ENCODE measurements around the gene IFIT3. TPM values are rescaled to one million over a fixed set of nuclear protein-coding genes. Genes with fewer than 3 reads are reported as not detected.
A peak's percentile ranks its signal among the peaks of the same experiment; 100 is the strongest.

The IFIT3 gene
- total and polyA plus RNA-seq, 9 donors = 6.5 to 13.3 (median 9.7) TPM

DNA sequence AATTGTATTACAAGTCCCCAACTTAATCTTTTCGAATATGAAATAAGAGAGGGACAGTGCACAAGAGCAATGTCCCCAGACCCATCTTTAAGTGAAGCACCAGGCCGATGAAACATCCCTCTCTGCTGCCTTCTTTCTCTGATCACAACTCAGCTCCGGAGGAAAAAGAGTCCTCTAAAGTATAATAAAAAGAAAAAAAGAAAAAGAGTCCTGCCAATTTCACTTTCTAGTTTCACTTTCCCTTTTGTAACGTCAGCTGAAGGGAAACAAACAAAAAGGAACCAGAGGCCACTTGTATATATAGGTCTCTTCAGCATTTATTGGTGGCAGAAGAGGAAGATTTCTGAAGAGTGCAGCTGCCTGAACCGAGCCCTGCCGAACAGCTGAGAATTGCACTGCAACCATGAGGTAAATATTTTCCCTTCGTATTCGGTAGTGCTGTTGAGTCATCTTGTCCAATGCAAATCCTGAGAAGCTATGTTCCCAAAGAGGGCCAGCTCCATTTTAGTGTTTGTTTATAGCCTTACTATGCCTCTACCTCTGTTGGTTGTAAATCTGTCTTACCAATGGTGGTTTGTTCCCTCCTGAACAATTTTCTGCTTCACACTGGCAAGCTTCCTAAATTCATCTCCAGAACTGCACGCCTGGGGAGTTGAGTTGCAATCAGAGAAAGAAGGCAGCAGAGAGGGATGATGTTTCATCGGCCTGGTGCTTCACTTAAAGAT, 25.9 kb upstream of the IFIT3 start, which contains the start of gene IFIT2:
Gene IFIT2 (plus strand): TSS at position 326 of the 725 bp plus-strand sequence. CDS start 78 bp downstream, at position 404.
- Histone ChIP-seq H3K4me3 (ENCODE audit: low read length) (peak within 1 kb of the TSS; percentile 42), H3K27me3 (ENCODE audit: control insufficient read depth, insufficient read depth, low read length) (no peaks in the 10 kb centered on the region), H3K36me3 (ENCODE audit: control insufficient read depth, insufficient read depth, low read length) (peaks cover 11% of the 10 kb centered on the region), H3K9me3 (replicated peaks; ENCODE audit: control insufficient read depth, low read depth, low read length) (peaks cover 2% of the 10 kb centered on the region), H3K27ac (ENCODE audit: low read length) (peak within 1 kb of the TSS; percentile 99), H3K4me1 (ENCODE audit: control insufficient read depth, insufficient read depth, low read length) (peaks cover 31% of the 10 kb centered on the region)
- peak; percentile 94 for DNase-seq
- no CpG with 5 or more reads among the region's 10 CpGs for WGBS (ENCODE audit: insufficient coverage)

DNA sequence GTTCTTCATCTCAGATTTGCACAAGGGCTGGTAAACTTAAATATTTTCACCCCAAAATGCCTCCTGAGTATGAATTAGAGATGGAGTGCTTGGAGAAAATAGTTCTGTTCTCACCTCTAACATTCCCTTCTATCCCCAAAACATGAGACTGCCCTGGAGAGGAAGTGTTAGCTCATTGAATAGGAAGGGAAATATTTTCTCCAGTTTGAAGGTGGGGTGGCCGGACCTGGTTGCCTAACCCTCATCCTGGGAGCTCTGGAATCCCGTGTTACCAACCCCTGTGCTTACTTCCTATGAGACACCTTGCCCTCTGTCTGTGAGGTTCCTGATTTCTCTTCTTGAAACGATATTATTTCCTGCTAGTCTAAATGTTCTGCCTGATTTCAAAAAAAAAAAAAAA, 25.2 kb upstream of the IFIT3 start:
- Histone ChIP-seq H3K4me1 (ENCODE audit: control insufficient read depth, insufficient read depth, low read length) (peaks cover 27% of the 10 kb centered on the region), H3K9me3 (replicated peaks; ENCODE audit: control insufficient read depth, low read depth, low read length) (peaks cover 2% of the 10 kb centered on the region), H3K36me3 (ENCODE audit: control insufficient read depth, insufficient read depth, low read length) (peaks cover 16% of the 10 kb centered on the region), H3K27me3 (ENCODE audit: control insufficient read depth, insufficient read depth, low read length) (no peaks in the 10 kb centered on the region), H3K4me3 (ENCODE audit: low read length) (peak overlapping the region; percentile 42), H3K27ac (ENCODE audit: low read length) (peak overlapping the region; percentile 99)
- 20% methylated on average over 1 of the region's 3 CpGs for WGBS (ENCODE audit: insufficient coverage)
- no peak for DNase-seq

DNA sequence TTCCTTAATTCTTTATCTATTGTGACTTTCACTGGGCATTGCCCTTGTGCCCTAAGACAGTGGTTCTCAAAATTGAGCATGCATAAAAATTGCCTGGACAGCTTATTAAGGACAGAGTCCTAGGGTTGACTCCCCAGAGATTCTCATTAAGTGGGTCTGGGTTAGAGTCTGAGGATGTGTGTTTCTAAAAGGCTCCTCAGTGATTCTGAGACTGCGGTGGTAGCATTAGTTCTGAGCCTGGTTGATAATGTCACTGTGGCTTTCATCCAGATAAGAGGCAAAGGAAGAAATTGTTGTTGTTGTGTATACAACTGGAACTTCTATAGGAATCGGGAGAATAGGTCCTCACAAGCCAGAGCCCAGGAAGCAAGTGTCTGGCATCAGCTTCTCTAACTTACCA, 24.6 kb upstream of the IFIT3 start:
- Histone ChIP-seq H3K4me3 (ENCODE audit: low read length) (peak overlapping the region; percentile 42), H3K9me3 (replicated peaks; ENCODE audit: control insufficient read depth, low read depth, low read length) (peaks cover 2% of the 10 kb centered on the region), H3K27me3 (ENCODE audit: control insufficient read depth, insufficient read depth, low read length) (no peaks in the 10 kb centered on the region), H3K4me1 (ENCODE audit: control insufficient read depth, insufficient read depth, low read length) (peaks cover 26% of the 10 kb centered on the region), H3K36me3 (ENCODE audit: control insufficient read depth, insufficient read depth, low read length) (peaks cover 19% of the 10 kb centered on the region), H3K27ac (ENCODE audit: low read length) (peak overlapping the region; percentile 99)
- 80% methylated on average over 1 of the region's 2 CpGs for WGBS (ENCODE audit: insufficient coverage)
- DNase-seq = no peak

DNA sequence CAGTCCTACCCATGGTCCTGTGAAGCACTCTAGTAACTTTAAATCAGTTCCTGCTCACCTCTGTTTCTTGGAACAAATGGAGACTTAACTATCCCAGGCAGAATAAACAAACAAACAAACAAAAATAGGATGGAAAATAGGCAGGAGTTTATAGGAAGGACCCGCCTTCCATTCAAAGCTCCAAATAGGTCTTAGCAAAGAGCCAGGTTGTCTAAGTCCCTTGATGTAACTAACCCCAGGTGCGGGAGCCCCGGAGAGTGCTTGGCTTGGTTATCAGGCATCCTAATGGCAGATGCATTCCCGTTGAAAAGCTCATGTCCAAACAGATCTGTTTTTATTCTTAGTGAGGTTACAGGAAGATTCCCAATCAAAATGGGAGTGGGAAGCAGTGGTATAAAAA, 23.8 kb upstream of the IFIT3 start:
- 50% methylated on average over 3 of the region's 4 CpGs for WGBS (ENCODE audit: insufficient coverage)
- Histone ChIP-seq H3K9me3 (replicated peaks; ENCODE audit: control insufficient read depth, low read depth, low read length) (peaks cover 2% of the 10 kb centered on the region), H3K36me3 (ENCODE audit: control insufficient read depth, insufficient read depth, low read length) (peaks cover 22% of the 10 kb centered on the region), H3K27ac (ENCODE audit: low read length) (peak overlapping the region; percentile 99), H3K27me3 (ENCODE audit: control insufficient read depth, insufficient read depth, low read length) (no peaks in the 10 kb centered on the region), H3K4me1 (ENCODE audit: control insufficient read depth, insufficient read depth, low read length) (peaks cover 26% of the 10 kb centered on the region), H3K4me3 (ENCODE audit: low read length) (peak overlapping the region; percentile 42)
- DNase-seq = no peak

DNA sequence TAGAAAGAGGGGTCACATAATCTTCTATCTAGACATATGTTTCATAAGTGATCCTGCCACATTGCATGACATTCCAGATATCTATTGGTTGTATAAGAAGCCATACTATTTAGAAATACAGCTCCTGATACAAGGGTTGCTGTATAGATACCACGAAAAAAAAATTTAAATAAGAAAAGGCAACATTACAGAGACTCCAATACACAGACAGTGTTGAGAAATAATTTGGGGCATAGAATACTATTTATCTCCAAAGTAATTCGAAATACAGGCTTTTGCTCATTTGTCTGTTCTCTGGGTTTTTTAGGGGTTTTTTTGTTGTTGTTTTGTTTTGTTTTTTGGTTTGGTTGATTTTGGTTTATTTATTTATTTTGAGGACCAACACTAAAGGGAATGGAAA, 23.4 kb upstream of the IFIT3 start:
- Histone ChIP-seq H3K27me3 (ENCODE audit: control insufficient read depth, insufficient read depth, low read length) (no peaks in the 10 kb centered on the region), H3K4me3 (ENCODE audit: low read length) (peak overlapping the region; percentile 42), H3K4me1 (ENCODE audit: control insufficient read depth, insufficient read depth, low read length) (peaks cover 26% of the 10 kb centered on the region), H3K9me3 (replicated peaks; ENCODE audit: control insufficient read depth, low read depth, low read length) (no peaks in the 10 kb centered on the region), H3K27ac (ENCODE audit: low read length) (peak overlapping the region; percentile 99), H3K36me3 (ENCODE audit: control insufficient read depth, insufficient read depth, low read length) (peaks cover 22% of the 10 kb centered on the region)
- no peak for DNase-seq
- WGBS (ENCODE audit: insufficient coverage) = no CpG with 5 or more reads among the region's 2 CpGs

DNA sequence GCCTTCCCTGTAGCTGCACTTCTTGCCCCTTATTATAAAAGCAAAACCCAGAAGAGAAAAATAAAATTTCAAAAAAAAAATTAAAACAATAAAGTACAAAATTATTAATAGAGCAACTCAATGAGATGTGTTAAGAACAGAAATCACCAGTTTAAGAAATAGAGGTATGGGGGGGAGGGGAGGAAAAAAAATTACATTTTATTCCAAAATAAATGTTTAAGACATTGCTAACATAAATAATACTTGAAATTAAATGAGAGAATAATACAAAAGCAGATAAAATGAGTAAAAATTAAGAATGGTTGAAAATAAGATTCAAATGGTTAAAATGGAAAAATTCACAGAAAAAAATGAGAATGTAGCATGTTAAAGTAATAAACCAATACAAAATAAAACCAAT, 22.9 kb upstream of the IFIT3 start:
- no peak overlapping the region for H3K4me3 ChIP-seq (ENCODE audit: low read length)
- no peak overlapping the region for H3K27ac ChIP-seq (ENCODE audit: low read length)
- no peaks in the 10 kb centered on the region for H3K27me3 ChIP-seq (ENCODE audit: control insufficient read depth, insufficient read depth, low read length)
- H3K4me1 ChIP-seq (ENCODE audit: control insufficient read depth, insufficient read depth, low read length) = peaks cover 26% of the 10 kb centered on the region
- peaks cover 22% of the 10 kb centered on the region for H3K36me3 ChIP-seq (ENCODE audit: control insufficient read depth, insufficient read depth, low read length)
- no peak for DNase-seq
- H3K9me3 ChIP-seq (replicated peaks; ENCODE audit: control insufficient read depth, low read depth, low read length) = no peaks in the 10 kb centered on the region

DNA sequence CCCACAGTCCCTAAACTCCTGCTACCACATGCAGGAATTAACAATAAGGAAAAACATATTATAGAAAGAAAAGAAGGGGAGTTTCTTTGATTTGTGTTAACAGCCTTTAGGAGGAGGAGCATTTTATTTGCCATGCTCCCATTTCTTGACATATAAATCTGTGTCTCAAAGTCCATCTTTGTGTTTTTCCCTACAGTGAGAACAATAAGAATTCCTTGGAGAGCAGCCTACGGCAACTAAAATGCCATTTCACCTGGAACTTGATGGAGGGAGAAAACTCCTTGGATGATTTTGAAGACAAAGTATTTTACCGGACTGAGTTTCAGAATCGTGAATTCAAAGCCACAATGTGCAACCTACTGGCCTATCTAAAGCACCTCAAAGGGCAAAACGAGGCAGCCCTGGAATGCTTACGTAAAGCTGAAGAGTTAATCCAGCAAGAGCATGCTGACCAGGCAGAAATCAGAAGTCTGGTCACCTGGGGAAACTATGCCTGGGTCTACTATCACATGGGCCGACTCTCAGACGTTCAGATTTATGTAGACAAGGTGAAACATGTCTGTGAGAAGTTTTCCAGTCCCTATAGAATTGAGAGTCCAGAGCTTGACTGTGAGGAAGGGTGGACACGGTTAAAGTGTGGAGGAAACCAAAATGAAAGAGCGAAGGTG, 21.9 kb upstream of the IFIT3 start:
- H3K27ac ChIP-seq (ENCODE audit: low read length) = no peak overlapping the region
- H3K9me3 ChIP-seq (replicated peaks; ENCODE audit: control insufficient read depth, low read depth, low read length) = no peaks in the 10 kb centered on the region
- H3K27me3 ChIP-seq (ENCODE audit: control insufficient read depth, insufficient read depth, low read length) = no peaks in the 10 kb centered on the region
- DNase-seq = no peak
- H3K36me3 ChIP-seq (ENCODE audit: control insufficient read depth, insufficient read depth, low read length) = peaks cover 22% of the 10 kb centered on the region
- no peak overlapping the region for H3K4me3 ChIP-seq (ENCODE audit: low read length)
- WGBS (ENCODE audit: insufficient coverage) = 84% methylated on average over 7 of the region's 9 CpGs
- H3K4me1 ChIP-seq (ENCODE audit: control insufficient read depth, insufficient read depth, low read length) = peaks cover 24% of the 10 kb centered on the region

DNA sequence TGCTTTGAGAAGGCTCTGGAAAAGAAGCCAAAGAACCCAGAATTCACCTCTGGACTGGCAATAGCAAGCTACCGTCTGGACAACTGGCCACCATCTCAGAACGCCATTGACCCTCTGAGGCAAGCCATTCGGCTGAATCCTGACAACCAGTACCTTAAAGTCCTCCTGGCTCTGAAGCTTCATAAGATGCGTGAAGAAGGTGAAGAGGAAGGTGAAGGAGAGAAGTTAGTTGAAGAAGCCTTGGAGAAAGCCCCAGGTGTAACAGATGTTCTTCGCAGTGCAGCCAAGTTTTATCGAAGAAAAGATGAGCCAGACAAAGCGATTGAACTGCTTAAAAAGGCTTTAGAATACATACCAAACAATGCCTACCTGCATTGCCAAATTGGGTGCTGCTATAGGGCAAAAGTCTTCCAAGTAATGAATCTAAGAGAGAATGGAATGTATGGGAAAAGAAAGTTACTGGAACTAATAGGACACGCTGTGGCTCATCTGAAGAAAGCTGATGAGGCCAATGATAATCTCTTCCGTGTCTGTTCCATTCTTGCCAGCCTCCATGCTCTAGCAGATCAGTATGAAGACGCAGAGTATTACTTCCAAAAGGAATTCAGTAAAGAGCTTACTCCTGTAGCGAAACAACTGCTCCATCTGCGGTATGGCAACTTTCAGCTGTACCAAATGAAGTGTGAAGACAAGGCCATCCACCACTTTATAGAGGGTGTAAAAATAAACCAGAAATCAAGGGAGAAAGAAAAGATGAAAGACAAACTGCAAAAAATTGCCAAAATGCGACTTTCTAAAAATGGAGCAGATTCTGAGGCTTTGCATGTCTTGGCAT, 21.1 kb upstream of the IFIT3 start:
- H3K36me3 ChIP-seq (ENCODE audit: control insufficient read depth, insufficient read depth, low read length) = peaks cover 22% of the 10 kb centered on the region
- 83% methylated on average over 3 of the region's 13 CpGs for WGBS (ENCODE audit: insufficient coverage)
- no peak overlapping the region for H3K27ac ChIP-seq (ENCODE audit: low read length)
- no peaks in the 10 kb centered on the region for H3K9me3 ChIP-seq (replicated peaks; ENCODE audit: control insufficient read depth, low read depth, low read length)
- H3K27me3 ChIP-seq (ENCODE audit: control insufficient read depth, insufficient read depth, low read length) = no peaks in the 10 kb centered on the region
- no peak for DNase-seq
- H3K4me1 ChIP-seq (ENCODE audit: control insufficient read depth, insufficient read depth, low read length) = peaks cover 19% of the 10 kb centered on the region
- no peak overlapping the region for H3K4me3 ChIP-seq (ENCODE audit: low read length)

DNA sequence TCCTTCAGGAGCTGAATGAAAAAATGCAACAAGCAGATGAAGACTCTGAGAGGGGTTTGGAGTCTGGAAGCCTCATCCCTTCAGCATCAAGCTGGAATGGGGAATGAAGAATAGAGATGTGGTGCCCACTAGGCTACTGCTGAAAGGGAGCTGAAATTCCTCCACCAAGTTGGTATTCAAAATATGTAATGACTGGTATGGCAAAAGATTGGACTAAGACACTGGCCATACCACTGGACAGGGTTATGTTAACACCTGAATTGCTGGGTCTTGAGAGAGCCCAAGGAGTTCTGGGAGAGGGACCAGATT, 20.6 kb upstream of the IFIT3 start:
- H3K27me3 ChIP-seq (ENCODE audit: control insufficient read depth, insufficient read depth, low read length) = no peaks in the 10 kb centered on the region
- peaks cover 18% of the 10 kb centered on the region for H3K4me1 ChIP-seq (ENCODE audit: control insufficient read depth, insufficient read depth, low read length)
- DNase-seq = no peak
- no peak overlapping the region for H3K4me3 ChIP-seq (ENCODE audit: low read length)
- H3K36me3 ChIP-seq (ENCODE audit: control insufficient read depth, insufficient read depth, low read length) = peaks cover 22% of the 10 kb centered on the region
- H3K27ac ChIP-seq (ENCODE audit: low read length) = no peak overlapping the region
- H3K9me3 ChIP-seq (replicated peaks; ENCODE audit: control insufficient read depth, low read depth, low read length) = no peaks in the 10 kb centered on the region

DNA sequence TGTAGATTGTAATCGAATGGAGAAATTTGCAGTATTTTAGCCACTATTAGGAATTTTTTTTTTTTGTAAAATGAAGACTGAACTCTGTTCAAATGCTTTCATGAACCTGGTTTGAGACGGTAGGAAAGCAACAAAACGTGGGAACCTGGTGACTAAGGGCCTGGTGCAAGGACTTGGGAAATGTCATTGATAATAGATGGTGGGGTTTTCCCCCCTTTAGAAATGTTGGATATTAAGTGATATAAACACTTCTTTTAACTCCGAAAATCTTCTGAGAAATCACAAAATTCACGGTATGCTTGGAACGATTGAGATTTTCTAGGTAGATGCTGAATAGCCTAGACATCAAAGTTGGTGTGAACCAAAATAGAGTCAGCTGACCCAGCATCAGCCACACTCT, 19.5 kb upstream of the IFIT3 start:
- peaks cover 11% of the 10 kb centered on the region for H3K4me1 ChIP-seq (ENCODE audit: control insufficient read depth, insufficient read depth, low read length)
- H3K36me3 ChIP-seq (ENCODE audit: control insufficient read depth, insufficient read depth, low read length) = peaks cover 22% of the 10 kb centered on the region
- H3K27ac ChIP-seq (ENCODE audit: low read length) = no peak overlapping the region
- H3K9me3 ChIP-seq (replicated peaks; ENCODE audit: control insufficient read depth, low read depth, low read length) = no peaks in the 10 kb centered on the region
- no peak for DNase-seq
- H3K27me3 ChIP-seq (ENCODE audit: control insufficient read depth, insufficient read depth, low read length) = no peaks in the 10 kb centered on the region
- no CpG with 5 or more reads among the region's 6 CpGs for WGBS (ENCODE audit: insufficient coverage)
- no peak overlapping the region for H3K4me3 ChIP-seq (ENCODE audit: low read length)
